Stimulated activated CD8-positive, alpha-beta memory T cell treated with anti-CD3 and anti-CD28 coated beads, Interleukin-7, amount 100 ng/mL, for 1 hour (primary cell): ENCODE results near the gene PLCB4.

ENCODE experiments used
- DNase-seq, 2 donors: peaks; one replicate each; pipeline ENCODE4 v3.0.0-alpha.2; 2020; ENCODE audit warnings: low read depth in 2 of 2

Gene PLCB4

DNA sequence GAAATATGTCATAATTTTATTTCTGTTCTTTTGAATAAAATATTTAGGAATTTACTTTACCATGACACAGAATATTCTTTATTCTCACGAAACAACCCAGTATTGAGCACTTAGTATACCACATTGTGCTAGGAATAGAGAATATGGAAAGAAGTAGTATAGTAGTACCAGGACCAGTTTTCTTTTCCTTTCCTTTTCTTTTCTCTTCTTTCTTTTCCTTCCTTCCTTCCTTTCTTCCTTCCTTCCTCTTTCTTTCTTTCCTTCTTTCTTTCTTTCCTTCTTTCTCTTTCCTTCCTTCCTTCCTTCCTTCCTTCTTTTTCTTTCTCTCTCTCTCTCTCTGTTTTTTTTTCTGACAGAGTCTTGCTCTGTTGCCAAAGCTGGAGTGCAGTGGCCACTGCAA, 7.5 kb upstream of the PLCB4 start:
- no peak for DNase-seq

DNA sequence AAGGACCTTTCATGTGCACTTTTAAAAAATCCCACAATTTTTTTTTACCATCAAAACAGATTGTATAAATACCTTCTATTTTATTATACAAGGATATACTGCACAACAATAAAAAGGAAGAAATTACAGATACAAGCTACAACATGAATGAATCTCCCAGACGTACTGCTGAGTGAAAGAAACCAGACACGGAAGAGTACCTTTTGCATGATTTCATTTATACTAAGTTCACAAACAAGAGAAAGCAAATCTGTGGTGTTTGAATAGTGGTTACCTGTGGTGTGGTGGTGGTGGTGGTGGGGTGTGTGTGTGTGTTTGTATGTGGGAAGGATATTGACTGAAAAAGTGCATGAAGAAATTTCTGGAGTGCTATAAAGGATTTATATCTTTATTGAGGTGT, 6.8 kb upstream of the PLCB4 start:
- DNase-seq = no peak

DNA sequence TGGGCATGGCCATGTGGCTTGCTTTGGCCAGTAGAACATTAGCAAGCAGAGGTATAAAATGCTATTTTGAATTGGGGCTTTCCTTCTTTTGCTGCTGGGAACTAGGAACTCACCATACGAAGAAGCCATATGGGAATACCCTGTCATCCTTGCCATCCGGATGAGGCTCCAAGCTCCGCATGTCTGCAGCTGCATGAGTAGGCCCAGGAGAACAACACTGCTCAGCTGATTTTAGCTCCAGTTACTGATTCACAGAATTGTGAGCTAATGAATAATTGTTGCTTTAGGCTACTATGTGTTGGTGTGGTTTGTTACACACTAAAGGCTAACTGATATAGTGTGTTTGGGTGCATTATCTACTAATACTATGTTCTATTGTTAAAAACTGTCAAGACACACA, 2.7 kb upstream of the PLCB4 start:
- DNase-seq = no peak

DNA sequence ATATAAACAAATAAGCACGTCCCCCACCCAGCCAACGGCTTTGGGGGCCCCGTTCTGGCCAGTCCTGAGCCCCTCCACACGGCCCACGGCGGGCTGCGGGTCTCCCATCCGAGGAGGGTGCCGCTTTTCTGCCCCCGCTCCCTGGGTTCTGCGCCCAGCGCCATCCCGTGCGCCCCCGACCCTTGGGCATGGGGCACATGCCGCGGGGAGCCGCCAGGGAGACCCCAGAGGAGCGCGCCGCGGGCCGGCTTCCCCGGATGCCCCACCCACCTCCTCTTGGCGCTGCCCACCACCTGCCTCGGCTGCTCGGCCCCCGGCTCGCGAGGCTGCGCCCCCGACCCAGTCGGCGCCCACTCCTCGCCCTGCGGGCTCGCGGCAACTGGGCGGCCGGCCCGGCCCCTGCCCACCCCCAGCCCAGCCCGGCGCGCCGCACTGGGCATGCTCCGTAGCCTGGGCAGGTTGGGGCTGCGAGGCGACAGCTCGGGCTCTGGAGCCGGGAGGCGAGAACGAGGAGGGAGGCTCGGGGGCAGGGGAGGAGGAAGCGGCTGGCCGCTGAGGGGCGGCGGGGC, 570 bp upstream of the PLCB4 start:
- DNase-seq = no peak

DNA sequence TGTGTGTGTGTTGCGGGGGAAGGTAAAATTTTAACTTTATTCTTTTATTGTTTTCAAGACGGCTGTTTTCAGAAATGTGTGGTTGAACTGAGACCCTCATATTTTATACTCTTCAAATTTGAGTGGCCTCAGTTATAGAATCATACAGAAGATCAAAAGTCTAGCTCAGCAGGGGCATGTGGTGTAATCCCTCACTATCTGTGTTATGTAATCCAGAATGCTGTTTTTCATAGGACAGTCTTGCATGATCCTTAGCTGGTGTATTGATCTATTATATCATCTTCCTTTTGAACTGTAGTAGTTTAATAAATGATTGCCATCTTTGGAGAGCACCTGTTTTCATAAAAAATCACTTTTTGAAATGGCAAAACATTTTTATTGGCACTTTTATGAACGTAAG, 1.4 kb downstream of the PLCB4 start:
- DNase-seq = no peak

DNA sequence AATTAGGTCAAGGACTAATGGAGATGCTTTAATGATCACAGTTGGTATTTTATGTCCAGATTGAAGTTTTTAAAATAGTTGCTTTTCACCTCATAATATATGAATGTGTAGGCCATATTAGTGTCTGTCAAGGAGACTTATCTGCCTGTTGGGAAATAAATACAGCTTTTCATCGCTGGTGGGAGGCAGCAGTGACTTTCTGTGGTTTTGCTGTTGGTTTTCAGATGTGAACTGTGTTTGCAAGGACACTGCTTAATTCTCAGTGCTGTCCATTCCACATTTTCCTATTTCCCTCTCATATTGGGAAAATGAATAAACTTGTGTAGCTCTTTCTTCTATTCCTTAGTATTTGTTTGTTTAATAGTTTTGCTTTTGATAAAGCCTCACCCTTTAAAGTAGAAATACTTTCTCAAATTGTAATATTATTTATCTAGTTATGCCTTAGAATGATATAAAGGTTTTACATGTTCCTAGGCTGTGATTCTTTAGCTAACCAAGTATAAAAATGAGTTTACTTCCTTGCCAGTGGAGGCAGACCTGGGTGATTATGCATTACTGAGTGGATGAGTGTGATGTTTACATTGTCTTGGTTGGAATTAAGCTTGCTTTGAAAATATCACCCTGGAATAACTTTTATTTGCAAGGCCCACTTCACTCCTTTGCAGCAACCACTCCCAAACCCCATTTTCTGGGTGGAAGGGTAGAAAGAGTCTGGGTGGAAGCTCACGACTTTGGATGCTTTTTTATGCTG, 3.3 kb downstream of the PLCB4 start:
- no peak for DNase-seq

DNA sequence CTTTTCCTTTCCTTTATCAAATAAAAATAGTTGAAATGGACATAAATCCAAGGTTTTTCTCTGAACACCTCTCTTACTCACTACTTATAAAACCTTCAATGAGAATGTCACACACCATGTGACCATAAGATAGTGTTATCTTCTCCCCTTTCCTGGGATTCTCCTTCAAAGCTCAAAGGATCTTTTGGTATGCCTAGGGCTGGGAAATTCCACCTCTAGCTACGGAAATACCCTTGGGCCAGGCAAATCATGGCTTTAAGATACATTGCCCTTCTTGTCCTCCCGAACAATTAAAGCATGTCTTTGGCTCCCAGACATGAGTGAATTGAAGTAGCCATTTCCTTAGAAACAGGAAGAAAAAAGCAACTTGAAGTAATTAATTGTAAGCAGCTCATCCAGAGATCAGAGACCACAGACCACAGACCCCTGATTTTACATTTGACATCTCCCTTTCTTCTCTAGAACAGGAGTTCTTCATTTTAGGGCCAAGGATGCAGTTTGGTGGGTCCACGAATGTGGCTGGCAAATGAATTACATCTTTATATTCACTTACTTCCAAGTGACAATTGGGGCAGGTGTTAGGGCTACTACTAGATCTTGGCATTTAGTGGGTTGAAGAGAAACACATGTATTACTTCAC, 4.1 kb downstream of the PLCB4 start:
- no peak for DNase-seq

DNA sequence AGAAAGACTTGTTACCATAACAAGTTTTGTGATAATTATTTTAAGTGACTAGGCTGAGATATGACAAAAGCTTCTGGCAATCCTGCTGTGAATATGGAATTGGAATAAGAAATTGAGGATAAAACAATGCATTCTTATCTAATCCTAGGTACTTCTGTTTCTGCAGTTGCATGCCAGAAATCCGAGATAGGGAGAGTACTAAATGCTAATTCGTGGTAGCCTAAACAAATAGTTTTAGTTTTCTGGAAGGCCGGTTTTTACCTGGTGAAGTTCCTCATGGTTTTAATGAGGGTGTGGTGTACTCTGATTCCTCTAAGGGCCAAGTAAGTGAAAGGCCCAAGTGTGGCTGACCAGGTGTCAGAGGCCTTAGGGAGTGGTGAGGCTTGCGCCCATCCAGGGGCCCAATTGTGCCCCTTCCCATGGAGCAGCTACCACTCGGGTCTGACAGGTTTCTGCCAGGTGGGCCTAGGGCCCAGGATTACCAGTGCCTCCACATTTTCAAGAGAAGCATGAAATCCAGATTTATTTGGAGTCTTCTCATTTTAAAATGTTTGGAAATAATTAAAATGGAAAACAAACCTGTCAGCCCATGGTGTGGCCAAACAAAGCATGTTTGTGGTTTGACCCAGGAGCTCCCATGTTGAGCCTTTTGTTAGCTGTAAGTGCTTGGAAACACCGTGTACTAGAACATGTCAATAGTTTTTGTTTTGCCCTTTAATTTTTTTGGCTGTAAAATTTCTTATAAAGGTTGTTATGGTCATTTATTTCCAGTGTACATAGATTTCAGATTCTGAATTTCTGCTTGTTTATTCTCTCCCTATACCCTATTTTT, 6.6 kb downstream of the PLCB4 start:
- DNase-seq = no peak

DNA sequence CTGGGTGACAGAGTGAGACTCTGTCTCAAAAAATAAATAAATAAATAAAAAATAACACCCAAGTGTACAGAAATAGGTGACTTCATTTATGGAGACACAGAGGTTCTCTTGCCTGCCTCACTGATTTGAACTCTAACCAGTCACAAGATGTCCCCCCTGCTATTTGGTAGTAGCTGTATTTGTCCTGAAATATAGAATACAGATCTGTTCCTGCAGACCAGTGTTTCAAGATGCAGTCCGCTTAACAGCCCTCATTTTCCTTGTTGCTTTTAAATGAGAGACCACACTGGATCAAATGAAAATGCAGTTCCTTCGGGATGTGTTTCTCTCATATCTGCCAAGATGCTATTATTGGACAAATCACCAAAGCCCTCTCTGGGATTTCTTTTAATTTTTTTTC, 7.6 kb downstream of the PLCB4 start:
- DNase-seq = no peak

DNA sequence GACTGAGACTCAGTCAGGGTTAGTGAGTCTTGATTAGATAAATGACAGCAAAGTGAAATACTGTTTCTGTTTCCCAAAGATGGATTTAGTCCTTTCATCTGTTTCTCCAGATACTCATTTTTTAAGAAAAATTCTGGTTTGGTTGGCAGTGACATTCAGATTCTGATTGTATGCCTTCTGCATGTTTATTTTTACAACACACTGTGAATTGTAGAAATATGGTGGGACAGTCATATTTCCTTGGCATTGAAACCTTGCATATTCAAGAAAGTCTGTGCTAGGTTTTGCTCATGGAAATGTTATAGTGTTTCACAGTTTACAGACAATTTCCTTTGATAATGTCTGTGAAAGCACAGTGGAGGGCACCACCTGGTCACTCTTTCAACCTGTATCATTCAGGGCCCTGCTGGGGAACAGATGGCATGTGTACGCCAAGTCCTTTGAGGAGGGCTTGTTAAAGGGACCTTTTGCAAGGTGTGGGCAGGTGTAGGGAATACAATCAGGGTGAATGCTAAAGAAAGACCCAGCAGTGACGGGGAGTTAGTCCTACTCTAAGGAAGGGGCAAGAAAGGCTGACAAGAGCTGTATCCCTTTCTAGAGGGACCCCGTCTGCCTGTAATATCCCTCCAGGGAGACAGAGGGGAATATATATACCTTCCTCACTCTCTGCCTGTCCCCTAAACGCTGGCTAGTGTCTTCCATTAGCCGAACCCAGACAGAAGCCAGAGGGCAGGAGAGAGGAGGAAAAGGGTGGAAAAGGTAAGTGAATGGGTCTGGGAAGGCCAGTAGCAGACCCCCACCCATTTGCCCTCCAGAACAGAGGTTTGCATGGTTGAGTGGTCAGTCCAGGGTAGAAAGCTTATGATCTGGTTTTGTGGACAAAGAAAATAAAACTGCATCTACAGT, 10.2 kb downstream of the PLCB4 start:
- DNase-seq = no peak

DNA sequence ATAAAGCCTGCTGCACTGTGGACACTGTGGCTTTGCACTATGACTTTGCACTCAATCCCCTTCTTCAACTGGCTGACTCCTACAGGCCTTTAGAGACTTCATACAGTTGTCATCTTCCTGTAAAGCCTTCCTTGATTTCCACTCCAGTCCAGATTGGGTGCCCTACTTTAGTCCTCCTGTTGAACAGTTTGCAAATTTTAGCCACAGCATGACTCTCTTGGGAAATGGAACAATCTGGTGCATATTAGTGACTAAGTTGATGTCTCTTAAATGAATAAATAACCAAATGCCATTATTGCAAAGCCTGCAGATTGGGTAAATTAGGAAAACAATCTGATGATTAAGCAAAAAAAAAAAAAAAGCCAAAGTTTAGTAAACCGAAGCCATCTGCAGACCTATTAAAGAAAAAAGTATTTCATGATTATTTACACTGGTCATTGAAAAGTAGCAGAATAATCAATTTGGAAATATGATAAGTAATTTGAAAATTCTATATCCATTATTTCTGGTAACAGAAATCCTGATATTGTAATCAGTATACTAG, 12.6 kb downstream of the PLCB4 start:
- DNase-seq = no peak

DNA sequence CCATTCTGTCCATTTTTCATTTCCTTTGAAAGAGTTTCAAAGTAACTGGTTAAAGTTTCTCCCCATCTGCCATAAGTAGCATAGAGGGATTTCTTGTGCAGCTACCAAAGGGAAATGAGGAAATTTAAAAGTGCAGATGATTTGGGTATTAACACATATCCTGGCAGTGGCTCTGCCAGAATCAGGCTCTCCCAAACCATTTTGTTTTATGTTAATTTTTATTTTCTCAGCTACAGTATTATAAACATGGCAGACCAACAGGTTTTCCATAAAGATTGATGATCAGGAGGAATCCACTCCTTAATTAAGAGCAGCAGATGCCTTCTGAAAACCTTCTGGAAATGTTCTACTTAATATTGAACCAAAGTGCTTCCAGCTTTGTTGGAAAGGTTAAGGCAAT, 13.9 kb downstream of the PLCB4 start:
- DNase-seq = no peak

DNA sequence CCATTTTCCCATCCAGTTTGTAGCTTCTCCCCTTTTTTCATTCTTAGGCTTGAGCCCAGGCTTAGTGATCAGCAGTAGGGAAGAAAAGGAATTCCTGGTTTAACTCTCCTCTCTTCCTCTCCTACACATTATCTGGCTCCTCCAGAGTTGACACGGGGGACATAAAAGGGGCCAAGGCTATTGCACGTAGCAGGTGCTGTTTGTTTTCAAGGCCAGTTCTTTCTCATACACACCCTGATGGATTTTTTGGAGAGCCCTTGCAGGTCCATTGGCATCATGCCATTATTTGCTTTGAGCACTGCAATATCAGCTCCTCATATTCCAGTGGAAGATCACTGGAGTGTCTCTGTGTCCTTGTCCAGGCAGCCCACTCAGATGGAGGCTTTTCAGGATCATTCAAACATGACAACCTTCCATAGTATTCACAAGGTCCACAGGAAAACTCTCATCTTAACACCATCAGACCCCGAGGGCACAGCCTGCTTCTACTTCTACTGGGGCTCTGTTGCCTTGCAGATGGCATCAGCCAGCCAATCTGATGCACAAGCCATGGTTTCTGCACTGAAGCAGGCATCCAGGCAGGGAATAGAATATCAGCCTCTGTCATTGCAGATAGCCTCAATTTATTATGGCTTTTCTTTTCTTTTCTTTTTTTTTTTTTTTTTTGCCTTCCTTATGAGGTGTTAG, 18.8 kb downstream of the PLCB4 start:
- no peak for DNase-seq

DNA sequence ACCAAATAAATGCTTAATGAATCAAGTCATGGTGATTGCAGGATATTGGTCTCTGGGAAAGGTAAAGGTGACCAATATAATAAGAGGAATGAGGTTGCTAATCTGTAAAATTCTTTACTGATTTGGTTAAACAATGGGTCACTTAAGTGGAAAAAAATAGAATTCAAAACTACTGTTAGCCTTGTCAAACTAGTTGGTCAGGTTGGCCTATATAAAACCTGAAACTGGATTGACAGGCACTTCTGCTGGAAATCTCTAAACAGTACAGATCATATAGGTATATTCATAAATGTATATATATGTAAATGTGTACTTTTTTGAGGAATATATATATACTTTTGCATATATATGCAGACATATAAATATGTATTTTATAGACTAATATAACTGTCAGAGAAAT, 19.7 kb downstream of the PLCB4 start:
- DNase-seq = no peak

DNA sequence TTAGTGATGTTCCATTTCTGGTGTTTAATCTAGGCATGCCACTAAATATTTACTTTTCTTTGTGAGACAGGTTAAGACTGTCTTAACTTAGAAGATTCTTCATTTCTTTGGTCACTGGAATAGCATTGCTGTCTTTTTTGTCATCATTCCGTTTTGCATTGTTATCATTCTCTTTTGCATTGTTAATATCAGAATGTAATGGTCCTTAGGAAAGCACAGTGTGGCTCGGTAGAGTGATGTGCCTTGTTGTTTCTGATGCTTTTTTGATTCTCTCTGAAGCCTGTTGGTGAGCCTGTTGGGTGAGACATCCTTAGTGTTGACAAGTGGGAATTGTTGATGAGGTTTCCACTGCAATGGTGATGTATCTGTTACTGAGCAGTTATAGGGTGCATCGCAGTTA, 23.2 kb downstream of the PLCB4 start:
- no peak for DNase-seq

DNA sequence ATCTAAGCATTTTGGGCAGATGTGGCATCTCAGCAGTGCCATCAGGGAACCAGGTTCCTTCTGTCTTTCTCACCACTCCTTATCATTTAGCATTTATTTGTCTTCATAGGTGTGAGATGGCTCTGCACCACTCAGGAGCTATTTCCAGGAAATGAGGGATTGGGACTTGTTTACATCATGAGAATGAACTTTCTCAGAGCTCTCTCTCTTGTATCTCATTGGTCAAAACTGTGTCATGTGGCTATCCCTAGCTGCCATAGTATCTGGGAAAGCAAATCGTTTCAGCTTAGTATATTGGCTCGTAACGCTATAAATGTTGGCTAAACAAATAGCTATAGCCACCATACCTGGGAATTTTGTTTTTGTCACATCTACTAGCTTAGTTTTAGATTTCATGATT, 23.8 kb downstream of the PLCB4 start:
- DNase-seq = no peak

DNA sequence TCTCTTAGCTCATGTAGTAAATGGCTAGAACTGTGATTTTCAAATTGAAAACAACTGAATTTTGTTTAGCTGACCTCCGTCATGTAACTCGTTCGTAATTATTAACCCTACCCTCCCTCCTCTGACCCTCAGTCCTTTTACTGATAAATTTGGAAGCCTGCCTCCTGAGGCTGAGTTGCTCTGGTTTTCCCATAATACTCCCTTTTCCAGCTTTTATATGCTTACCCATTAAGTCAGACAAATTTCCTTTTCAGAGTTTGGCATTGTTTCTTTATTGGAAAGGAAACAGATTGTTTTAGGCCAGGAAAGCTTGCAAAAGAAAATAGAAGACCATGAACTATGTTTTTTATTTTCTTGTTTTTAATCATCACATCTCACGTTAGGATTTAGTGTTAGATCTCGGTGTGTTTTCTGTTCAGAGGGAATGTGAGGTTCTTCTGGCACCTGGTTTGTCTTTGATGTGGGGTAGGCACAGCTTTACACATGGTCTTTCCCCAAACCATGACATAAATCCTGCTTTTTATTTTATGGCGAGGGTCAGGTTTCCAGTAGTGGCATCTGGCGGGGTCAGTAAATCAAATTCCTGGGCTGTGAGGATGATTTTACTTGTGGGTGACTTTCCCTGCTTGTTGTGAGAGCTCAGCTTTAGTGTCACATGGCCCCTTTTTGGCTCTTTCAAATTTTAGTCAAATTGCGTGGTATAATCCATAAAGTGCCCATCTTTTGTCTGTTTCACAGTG, 24.5 kb downstream of the PLCB4 start:
- no peak for DNase-seq

DNA sequence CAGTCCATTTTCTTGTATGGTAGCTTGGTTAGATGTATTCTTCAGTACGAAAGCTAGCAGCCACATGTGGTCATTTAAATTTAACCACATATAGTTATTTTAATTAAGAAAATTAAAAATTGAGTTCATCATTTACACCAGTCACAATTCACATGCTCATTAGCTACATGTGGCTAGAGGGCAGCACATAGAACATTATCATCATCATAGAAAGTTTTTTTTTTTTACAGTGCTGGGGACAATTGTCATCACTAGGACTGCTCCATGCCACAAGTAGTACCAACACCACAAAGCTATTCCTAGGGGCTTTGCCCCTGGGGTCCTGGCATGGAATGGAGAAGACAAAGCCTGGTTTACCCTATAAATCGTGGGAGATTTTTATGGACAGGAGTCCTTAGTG, 30.5 kb downstream of the PLCB4 start:
- DNase-seq = no peak

DNA sequence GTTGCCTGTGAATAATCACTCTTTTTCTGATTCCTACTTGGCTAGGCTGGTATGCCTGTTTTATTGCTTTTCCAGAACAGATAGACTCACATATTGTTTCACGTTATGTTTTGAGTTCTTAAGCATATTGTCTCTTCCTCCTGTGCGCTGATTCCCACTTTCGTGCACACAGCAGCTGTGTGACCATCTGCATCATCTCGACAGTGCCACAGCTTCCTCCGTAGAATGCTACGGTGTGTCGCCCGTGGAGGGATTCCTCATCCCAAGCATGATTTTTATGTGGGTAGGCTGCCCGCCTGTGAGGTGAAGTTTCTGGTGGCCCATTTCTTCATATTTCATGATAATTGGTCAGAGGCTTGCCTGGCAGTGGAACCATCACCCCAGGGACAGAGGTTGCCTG, 31.8 kb downstream of the PLCB4 start:
- no peak for DNase-seq

DNA sequence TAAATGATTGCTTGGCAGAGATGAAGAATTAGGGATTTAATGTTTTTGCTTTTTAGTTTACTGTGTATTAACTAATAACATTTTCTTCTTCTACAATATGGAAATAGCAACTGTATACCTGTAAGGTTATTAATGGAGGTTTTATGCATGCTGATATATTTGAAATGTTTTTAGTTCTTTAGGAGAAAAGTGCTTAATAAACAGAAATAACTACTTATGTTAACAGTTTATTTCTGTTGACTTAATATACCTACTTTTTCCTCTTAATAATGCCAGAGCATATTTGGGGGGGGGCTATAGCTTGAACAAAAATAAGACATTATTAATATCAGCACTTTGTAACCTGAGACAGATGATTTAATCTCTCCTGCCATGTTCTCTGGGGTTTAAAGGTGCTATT, 33.6 kb downstream of the PLCB4 start:
- DNase-seq = no peak
